ENCODE measurements around the gene PRTN3.
"Not testable (repeated sequence)": the region's sequence is repeated elsewhere in the genome, so short reads cannot be mapped to it uniquely, and the experiment has no call there.

Gene PRTN3

GRCh38 chr19:873561-874041 is 32.8 kb downstream of the PRTN3 start:
- in situ Hi-C loops (cut with MboI; ENCODE audit: low pct_unique_long_range_greater_than_20kb, low sequenced_read_pairs): no loop called here
- DNase-seq: no peak

GRCh38 chr19:875265-875879 is 34.6 kb downstream of the PRTN3 start:
- in situ Hi-C loops (cut with MboI; ENCODE audit: low pct_unique_long_range_greater_than_20kb, low sequenced_read_pairs): no loop called here
- no peak for DNase-seq

- no peak for DNase-seq
- in situ Hi-C loops (cut with MboI; ENCODE audit: low pct_unique_long_range_greater_than_20kb, low sequenced_read_pairs): no loop called here
Measured at GRCh38 chr19:876089-876488, 35.3 kb downstream of the PRTN3 start.

- no peak for DNase-seq
- in situ Hi-C loops (cut with MboI; ENCODE audit: low pct_unique_long_range_greater_than_20kb, low sequenced_read_pairs): no loop called here
Measured at GRCh38 chr19:876780-877314, 36.0 kb downstream of the PRTN3 start.

DNA sequence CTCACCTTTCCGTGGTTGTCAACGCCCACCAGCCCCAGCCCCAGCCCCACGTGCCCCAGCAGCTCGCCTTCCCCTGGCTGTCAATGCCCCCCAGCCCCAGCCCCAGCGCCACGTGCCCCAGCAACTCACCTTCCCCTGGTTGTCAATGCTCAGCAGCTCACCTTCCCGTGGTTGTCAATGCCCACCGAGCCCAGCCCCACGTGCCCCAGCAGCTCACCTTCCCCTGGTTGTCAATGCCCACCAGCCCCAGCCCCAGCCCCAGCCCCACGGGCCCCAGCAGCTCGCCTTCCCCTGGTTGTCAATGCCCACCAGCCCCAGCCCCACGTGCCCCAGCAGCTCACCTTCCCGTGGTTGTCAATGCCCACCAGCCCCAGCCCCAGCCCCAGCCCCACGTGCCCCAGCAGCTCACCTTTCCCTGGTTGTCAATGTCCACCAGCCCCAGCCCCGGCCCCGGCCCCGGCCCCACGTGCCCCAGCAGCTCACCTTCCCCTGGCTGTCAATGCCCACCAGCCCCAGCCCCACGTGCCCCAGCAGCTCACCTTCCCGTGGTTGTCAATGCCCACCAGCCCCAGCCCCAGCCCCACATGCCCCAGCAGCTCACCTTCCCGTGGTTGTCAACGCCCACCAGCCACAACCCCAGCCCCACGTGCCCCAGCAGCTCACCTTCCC is 37.3 kb downstream of the PRTN3 start:
- in situ Hi-C loops (cut with MboI; ENCODE audit: low pct_unique_long_range_greater_than_20kb, low sequenced_read_pairs); DNase-seq: not testable (repeated sequence)

DNA sequence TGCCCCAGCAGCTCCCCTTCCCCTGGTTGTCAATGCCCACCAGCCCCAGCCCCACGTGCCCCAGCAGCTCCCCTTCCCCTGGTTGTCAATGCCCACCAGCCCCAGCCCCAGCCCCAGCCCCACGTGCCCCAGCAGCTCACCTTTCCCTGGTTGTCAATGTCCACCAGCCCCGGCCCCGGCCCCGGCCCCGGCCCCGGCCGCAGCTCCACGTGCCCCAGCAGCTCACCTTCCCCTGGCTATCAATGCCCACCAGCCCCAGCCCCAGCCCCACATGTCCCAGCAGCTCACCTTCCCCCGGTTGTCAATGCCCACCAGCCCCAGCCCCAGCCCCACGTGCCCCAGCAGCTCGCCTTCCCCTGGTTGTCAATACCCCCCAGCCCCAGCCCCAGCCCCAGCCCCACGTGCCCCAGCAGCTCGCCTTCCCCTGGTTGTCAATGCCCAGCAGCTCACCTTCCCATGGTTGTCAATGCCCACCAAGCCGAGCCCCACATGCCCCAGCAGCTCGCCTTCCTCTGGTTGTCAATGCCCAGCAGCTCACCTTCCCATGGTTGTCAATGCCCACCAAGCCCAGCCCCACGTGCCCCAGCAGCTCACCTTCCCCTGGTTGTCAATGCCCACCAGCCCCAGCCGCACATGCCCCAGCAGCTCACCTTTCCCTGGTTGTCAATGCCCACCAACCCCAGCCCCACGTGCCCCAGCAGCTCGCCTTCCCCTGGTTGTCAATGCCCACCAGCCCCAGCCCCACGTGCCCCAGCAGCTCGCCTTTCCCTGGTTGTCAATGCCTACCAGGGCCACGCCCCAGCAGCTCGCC is 38.2 kb downstream of the PRTN3 start:
- DNase-seq; in situ Hi-C loops (cut with MboI; ENCODE audit: low pct_unique_long_range_greater_than_20kb, low sequenced_read_pairs): not testable (repeated sequence)

GRCh38 chr19:879711-880438 is 39.1 kb downstream of the PRTN3 start:
- in situ Hi-C loops (cut with MboI; ENCODE audit: low pct_unique_long_range_greater_than_20kb, low sequenced_read_pairs): no loop called here

GRCh38 chr19:881385-882071 is 40.7 kb downstream of the PRTN3 start:
- in situ Hi-C loops (cut with MboI; ENCODE audit: low pct_unique_long_range_greater_than_20kb, low sequenced_read_pairs): no loop called here
- DNase-seq: no peak

More at GRCh38 chr19:879711-880438, 39.1 kb downstream of the PRTN3 start:
- no peak for DNase-seq

DNA sequence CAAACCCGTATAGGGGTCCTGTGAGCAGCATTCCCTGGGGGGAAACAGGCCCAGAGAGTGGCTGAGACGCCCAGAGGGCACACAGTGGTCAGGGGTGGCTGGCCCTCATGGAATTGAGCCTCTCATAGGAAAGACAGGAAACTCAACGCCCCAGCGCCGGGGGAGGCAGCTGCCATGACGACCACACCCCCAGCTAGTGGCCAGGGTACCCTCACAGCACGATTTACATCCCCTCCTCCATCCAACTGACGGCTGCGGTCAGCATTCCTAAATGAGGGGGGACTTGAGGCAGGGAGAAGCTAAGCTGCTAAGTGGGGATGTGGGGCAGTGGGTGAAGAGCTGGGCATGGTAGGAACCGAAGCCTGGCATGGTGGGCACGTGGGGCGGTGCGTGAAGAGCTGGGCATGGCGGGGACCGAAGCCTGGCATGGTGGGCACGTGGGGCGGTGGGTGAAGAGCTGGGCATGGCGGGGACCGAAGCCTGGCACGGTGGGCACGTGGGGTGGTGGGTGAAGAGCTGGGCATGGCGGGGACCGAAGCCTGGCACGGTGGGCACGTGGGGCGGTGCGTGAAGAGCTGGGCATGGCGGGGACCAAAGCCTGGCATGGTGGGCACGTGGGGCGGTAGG is 42.2 kb downstream of the PRTN3 start:
- in situ Hi-C loops (cut with MboI; ENCODE audit: low pct_unique_long_range_greater_than_20kb, low sequenced_read_pairs): no loop called here
- DNase-seq: no peak

GRCh38 chr19:883661-884211 is 42.9 kb downstream of the PRTN3 start:
- in situ Hi-C loops (cut with MboI; ENCODE audit: low pct_unique_long_range_greater_than_20kb, low sequenced_read_pairs): no loop called here
- no peak for DNase-seq

DNA sequence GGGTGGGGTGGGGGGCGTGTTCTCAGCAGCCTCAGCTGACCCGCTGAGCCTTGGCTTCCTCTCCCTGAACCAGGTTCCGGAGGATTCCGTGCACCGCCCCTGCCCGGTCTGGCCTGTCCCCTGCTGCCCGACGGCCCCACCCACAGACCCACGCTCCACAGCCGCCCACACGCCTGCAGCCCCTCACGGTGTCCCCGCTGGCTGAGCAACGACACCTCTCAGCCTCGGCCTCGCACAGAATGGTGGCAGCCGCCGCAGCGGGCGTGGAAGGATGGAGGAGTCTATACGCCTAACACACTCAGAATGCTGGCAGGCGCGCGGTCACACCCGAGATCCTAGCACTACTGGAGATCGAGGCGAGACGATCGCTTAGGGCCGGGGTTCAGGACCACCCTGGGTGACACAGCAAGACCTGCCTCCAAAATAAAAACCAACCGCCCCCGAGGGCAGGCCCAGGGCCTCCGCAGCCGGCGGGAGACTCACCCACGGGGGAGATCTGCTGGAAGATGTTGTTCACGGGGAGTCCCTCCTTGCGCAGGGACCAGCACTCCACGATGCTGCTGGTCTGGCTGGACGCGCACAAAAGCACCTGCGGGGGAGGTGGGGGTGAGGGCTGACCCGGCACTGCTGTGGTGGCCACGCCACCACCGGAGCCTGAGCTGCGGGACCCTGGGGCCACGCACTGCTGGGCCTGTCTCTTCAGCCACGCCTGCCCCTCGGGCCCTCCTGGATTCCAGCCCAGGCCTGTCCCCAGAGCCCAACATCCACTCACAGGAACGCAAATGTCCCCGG is 43.8 kb downstream of the PRTN3 start:
- no peak for DNase-seq
- in situ Hi-C loops (cut with MboI; ENCODE audit: low pct_unique_long_range_greater_than_20kb, low sequenced_read_pairs): no loop called here

- in situ Hi-C loops (cut with MboI; ENCODE audit: low pct_unique_long_range_greater_than_20kb, low sequenced_read_pairs): no loop called here
- DNase-seq: no peak
Measured at GRCh38 chr19:885536-886224, 44.9 kb downstream of the PRTN3 start.

DNA sequence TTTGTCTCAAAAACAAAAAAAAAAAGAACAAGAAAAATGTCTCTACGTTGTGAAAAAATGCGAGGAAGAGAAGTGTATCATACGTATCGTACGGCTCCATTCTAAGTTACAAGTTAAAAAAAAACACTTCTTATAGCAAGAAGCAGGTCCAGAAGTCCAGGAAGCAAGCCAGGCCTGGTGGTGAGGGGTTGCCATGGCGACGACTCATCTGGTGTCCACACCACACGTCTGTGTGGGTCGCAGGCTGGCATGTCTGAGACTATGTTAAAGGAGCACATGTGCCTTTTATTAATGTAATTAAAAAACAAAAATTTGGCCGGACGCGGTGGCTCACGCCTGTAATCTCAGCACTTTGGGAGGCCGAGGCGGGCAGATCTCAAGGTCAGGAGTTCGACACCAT is 46.3 kb downstream of the PRTN3 start:
- DNase-seq: no peak
- in situ Hi-C loops (cut with MboI; ENCODE audit: low pct_unique_long_range_greater_than_20kb, low sequenced_read_pairs): no loop called here

DNA sequence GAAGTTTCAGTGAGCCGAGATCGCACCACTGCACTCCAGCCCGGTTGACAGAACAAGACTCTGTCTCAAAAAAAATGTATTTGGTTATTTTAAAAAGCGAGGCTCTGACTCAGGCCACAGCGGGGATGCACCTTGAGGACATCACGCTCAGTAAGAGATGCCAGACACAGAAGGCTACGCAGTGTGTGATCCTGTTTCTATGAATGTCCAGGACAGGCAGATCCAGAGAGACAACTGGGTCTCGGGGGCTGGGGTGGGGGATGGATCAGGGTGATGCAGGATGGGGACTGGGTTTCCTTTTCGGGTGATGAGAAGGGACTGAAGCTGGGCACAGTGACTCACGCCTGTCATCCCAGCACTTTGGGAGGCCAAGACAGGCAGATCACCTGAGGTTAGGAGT is 46.8 kb downstream of the PRTN3 start:
- in situ Hi-C loops (cut with MboI; ENCODE audit: low pct_unique_long_range_greater_than_20kb, low sequenced_read_pairs): no loop called here
- no peak for DNase-seq

- in situ Hi-C loops (cut with MboI; ENCODE audit: low pct_unique_long_range_greater_than_20kb, low sequenced_read_pairs): no loop called here
- no peak for DNase-seq
Measured at GRCh38 chr19:888581-889385, 48.0 kb downstream of the PRTN3 start.
